A549 (cell line): ENCODE data around the gene FOXB1. TPM values are rescaled to one million over a fixed set of nuclear protein-coding genes. Genes with fewer than 3 reads are reported as not detected.

Experiments
- ATAC-seq, 2 experiments: fragments of 200-7000 bp in 1 of 2; fragments of >200 bp in 1 of 2; cut with Nextera tagmentation in 1 of 2; cut with Tn5 transposase in 1 of 2; 3 replicates each; pipeline versions ENCODE4 v1.8.0 to v1.9.1; 2018 to 2020; ENCODE audit warnings: mild to moderate bottlenecking in 1 of 2, moderate library complexity in 1 of 2
- CTCF ChIA-PET: fragments of 300-600 bp; sonication (Branson Sonifier 250); formaldehyde crosslinking; extraction: SDS; loops from one replicate; lab custom pipeline; 2021; ENCODE audit warnings: antibody characterized with exemption, inconsistent platforms; lab: Yijun Ruan, JAX
- POLR2A ChIA-PET: fragments of 350-600 bp; formaldehyde crosslinking; extraction: SDS; loops from one replicate; lab custom pipeline; 2021; ENCODE audit warnings: antibody characterized with exemption, inconsistent platforms; lab: Yijun Ruan, JAX
- DNase-seq, 2 experiments: peaks; one replicate each; pipeline versions ENCODE4 v3.0.0 to v3.0.0-alpha.2; 2011 to 2016; ENCODE audit warnings: low read depth in 1 of 2, low spot score in 1 of 2
- FAIRE-seq: peaks from 2 replicates; lab custom pipeline; 2011; peaks lifted over from hg19 to GRCh38; lab: Jason Lieb, UNC
- H3K27ac ChIP-seq, 2 experiments: fragments of >200 bp; sonication (Bioruptor Twin); formaldehyde crosslinking; 3 replicates each; pipeline ENCODE4 v1.5.1; 2016 to 2017
- H3K4me1 ChIP-seq: fragments of >200 bp; sonication (Bioruptor Twin); formaldehyde crosslinking; 3 replicates; pipeline ENCODE4 v1.6.1; 2016
- H3K4me2 ChIP-seq: fragments of >200 bp; sonication (Bioruptor Twin); formaldehyde crosslinking; 3 replicates; pipeline ENCODE4 v1.6.1; 2016
- H3K4me3 ChIP-seq: fragments of >200 bp; sonication (Bioruptor Twin); formaldehyde crosslinking; 3 replicates; pipeline ENCODE4 v1.5.1; 2016
- H3K9me3 ChIP-seq: fragments of >200 bp; sonication (Bioruptor Twin); formaldehyde crosslinking; 3 replicates; pipeline ENCODE4 v1.6.1; 2016
- BCL3 ChIP-seq: fragments of >200 bp; sonication (Bioruptor Twin); formaldehyde crosslinking; IDR thresholded peaks from 3 replicates; pipeline ENCODE4 v1.6.1; 2016
- CBX2 ChIP-seq: fragments of 200-600 bp; sonication (generic); IDR thresholded peaks from 2 replicates; pipeline ENCODE4 v1.6.1; 2016; ENCODE audit warnings: low read depth, mild to moderate bottlenecking, borderline replicate concordance
- CBX8 ChIP-seq: fragments of 200-600 bp; sonication (generic); IDR thresholded peaks from 2 replicates; pipeline ENCODE4 v1.6.1; 2016
- CTCF ChIP-seq: fragments of >200 bp; sonication (Bioruptor Twin); formaldehyde crosslinking; IDR thresholded peaks from 3 replicates; pipeline ENCODE4 v1.5.1; 2016
- EHMT2 ChIP-seq: fragments of 200-600 bp; sonication (generic); IDR thresholded peaks from 2 replicates; pipeline ENCODE4 v1.6.1; 2016; ENCODE audit warnings: antibody characterized with exemption, low read depth, mild to moderate bottlenecking, moderate library complexity
- EP300 ChIP-seq, 2 experiments: fragments of >200 bp; sonication (Bioruptor Twin); formaldehyde crosslinking; IDR thresholded peaks; 2 replicates in 1 of 2; 3 replicates in 1 of 2; pipeline ENCODE4 v1.6.1; 2016 to 2017
- FOSB ChIP-seq: fragments of 250-450 bp; sonication (Bioruptor Pico); IDR thresholded peaks from 2 replicates; pipeline ENCODE4 v1.5.0; 2020; ENCODE audit warnings: mild to moderate bottlenecking, moderate library complexity
- FOSL2 ChIP-seq, 2 experiments: fragments of 450-650 bp in 1 of 2; fragments of >200 bp in 1 of 2; sonication (Bioruptor Twin) in 1 of 2; formaldehyde crosslinking; IDR thresholded peaks; 2 replicates each; pipeline versions ENCODE4 v1.5.0 to v1.6.1; 2016 to 2020; ENCODE audit warnings: mild to moderate bottlenecking in 1 of 2, moderate library complexity in 1 of 2
- HES2 ChIP-seq: fragments of >200 bp; sonication (Bioruptor Twin); formaldehyde crosslinking; IDR thresholded peaks from 2 replicates; pipeline ENCODE4 v1.6.1; 2016
- HOXB13 ChIP-seq: fragments of 250-450 bp; sonication (Bioruptor Pico); IDR thresholded peaks from 2 replicates; pipeline ENCODE4 v1.5.0; 2020; ENCODE audit warnings: low read depth, mild to moderate bottlenecking, moderate library complexity
- HOXB5 ChIP-seq: fragments of 250-450 bp; sonication (Bioruptor Pico); IDR thresholded peaks from 2 replicates; pipeline ENCODE4 v1.5.0; 2020; ENCODE audit warnings: mild to moderate bottlenecking, moderate library complexity
- JUN ChIP-seq, 2 experiments: fragments of >200 bp; sonication (Bioruptor Twin); formaldehyde crosslinking; IDR thresholded peaks; 2 replicates in 1 of 2; 3 replicates in 1 of 2; pipeline ENCODE4 v1.6.1; 2016 to 2017
- JUNB ChIP-seq: fragments of >200 bp; sonication (Bioruptor Twin); formaldehyde crosslinking; IDR thresholded peaks from 2 replicates; pipeline ENCODE4 v1.6.1; 2016
- MAFK ChIP-seq: fragments of 450-650 bp; IDR thresholded peaks from 2 replicates; pipeline ENCODE4 v1.6.1; 2014; ENCODE audit not compliant: partially characterized antibody
- NFE2L2 ChIP-seq: fragments of 150-350 bp; conservative IDR thresholded peaks from 2 replicates; pipeline ENCODE4 v1.6.1; 2014; ENCODE audit warnings: low read length
- NPAS2 ChIP-seq: fragments of 250-450 bp; sonication (Bioruptor Pico); IDR thresholded peaks from 2 replicates; pipeline ENCODE4 v1.8.0; 2022; ENCODE audit warnings: mild to moderate bottlenecking, moderate library complexity, borderline replicate concordance
- PHF8 ChIP-seq: fragments of 200-600 bp; sonication (generic); IDR thresholded peaks from 2 replicates; pipeline ENCODE4 v1.6.1; 2016; ENCODE audit warnings: low read depth, mild to moderate bottlenecking, antibody characterized with exemption, moderate library complexity, borderline replicate concordance
- POLR2AphosphoS2 ChIP-seq: conservative IDR thresholded peaks from 2 replicates; pipeline ENCODE4 v1.6.1; 2012; ENCODE audit warnings: low read length, improper control_type of control experiment, inconsistent platforms
- RAD21 ChIP-seq, 2 experiments: fragments of >200 bp in 1 of 2; sonication (Bioruptor Twin) in 1 of 2; formaldehyde crosslinking in 1 of 2; IDR thresholded peaks in 1 of 2; conservative IDR thresholded peaks in 1 of 2; 2 replicates in 1 of 2; 3 replicates in 1 of 2; pipeline ENCODE4 v1.6.1; 2012 to 2018; ENCODE audit warnings: inconsistent platforms in 1 of 2
- RCOR1 ChIP-seq: fragments of 150-350 bp; IDR thresholded peaks from 2 replicates; pipeline ENCODE4 v1.6.1; 2014; ENCODE audit warnings: antibody characterized with exemption, low read length, low read depth
- ZC3H11A ChIP-seq: fragments of 450-650 bp; IDR thresholded peaks from 2 replicates; pipeline ENCODE4 v1.6.1; 2014; ENCODE audit warnings: antibody characterized with exemption, mild to moderate bottlenecking
- WGBS: methylation state at CpG from one replicate; pipeline ENCODE4 v1.1.6; 2017; ENCODE audit errors: missing lambda C conversion rate; 5-methylcytosine and 5-hydroxymethylcytosine counted together
- polyA plus RNA-seq, 4 experiments: library from polyadenylated mRNA; depleted of rRNA in 3 of 4; stranded (reverse); fragments of >200 nt; fragmentation: RNase III in 1 of 4; extraction: RNeasy Plus Mini Kit Qiagen cat#74134 plus additional on column Dnase treatment in 1 of 4; gene quantifications; 2 replicates in 3 of 4; 3 replicates in 1 of 4; pipeline ENCODE4 v1.2.3, GENCODE V29; 2011 to 2017

The FOXB1 gene
- polyA plus RNA-seq, 2 of the 4 experiments (the other 2 are of a cell fraction): not detected

GRCh38 chr15:60052796-60053195 is 48.7 kb downstream of the FOXB1 start (continued):
- TF ChIP-seq RAD21 (conservative IDR thresholded peaks at IDR 0.05 in 1 of 2, IDR thresholded peaks at IDR 0.05 in 1 of 2) (no peak), MAFK (no peak)

GRCh38 chr15:60054472-60054871 is 50.4 kb downstream of the FOXB1 start:
- no peak overlapping the region for H3K27ac ChIP-seq
- WGBS: 47% methylated on average over 2 of the region's 2 CpGs
- H3K4me1 ChIP-seq: no peaks in the 10 kb centered on the region
- TF ChIP-seq JUNB (no peak), RAD21 (conservative IDR thresholded peaks at IDR 0.05 in 1 of 2, IDR thresholded peaks at IDR 0.05 in 1 of 2) (no peak), POLR2AphosphoS2 (no peak), FOSL2 (IDR thresholded peaks at IDR 0.05) (no peak), FOSL2 (CRISPR knock-in tag; IDR thresholded peaks at IDR 0.05) (no peak), EP300 (IDR thresholded peaks at IDR 0.05) (no peak), NPAS2 (CRISPR knock-in tag) (no peak), NFE2L2 (no peak), ZC3H11A (no peak), FOSB (CRISPR knock-in tag) (no peak), CTCF (no peak), EHMT2 (no peak), PHF8 (no peak), HES2 (no peak), CBX8 (no peak), HOXB5 (CRISPR knock-in tag) (no peak), CBX2 (no peak), JUN (IDR thresholded peaks at IDR 0.05) (no peak), RCOR1 (no peak), BCL3 (no peak), HOXB13 (CRISPR knock-in tag) (no peak)
- TF ChIP-seq, all 56 proteins: peak for 0
- DNase-seq (no peak), FAIRE-seq (no peak), ATAC-seq (no peak)
- Histone ChIP-seq H3K4me2 (no peak overlapping the region), H3K4me3 (no peak overlapping the region), H3K9me3 (peaks cover 22% of the 10 kb centered on the region; the same call in 2 of the 3 replicates)
- CTCF ChIA-PET: no interaction called here
- POLR2A ChIA-PET: no interaction called here
